Vagina (tissue), 2 donors: ENCODE data around the gene DHX57.

Experiments used
- POLR2A ChIP-seq, 2 donors: fragments of 450-650 bp; IDR thresholded peaks; one replicate each; pipeline ENCODE4 v1.6.1; 2017; ENCODE audit warnings: antibody characterized with exemption in 2 of 2, mild to moderate bottlenecking in 2 of 2, moderate library complexity in 2 of 2
- POLR2AphosphoS5 ChIP-seq, 2 donors: sonication (generic); formaldehyde crosslinking; IDR thresholded peaks; one replicate each; pipeline ENCODE4 v1.9.0; 2017; ENCODE audit warnings: antibody characterized with exemption in 2 of 2, mild to moderate bottlenecking in 2 of 2, low read depth in 1 of 2; ENCODE audit not compliant: insufficient read depth in 1 of 2
- TF ChIP-seq, protein P1 (sequence below), 3 experiments: fragments of 450-650 bp in 2 of 3; fragments of 200-600 bp in 1 of 3; sonication (generic) in 1 of 3; IDR thresholded peaks; one replicate each; pipeline ENCODE4 v1.5.1; 2017 to 2019; ENCODE audit warnings: antibody characterized with exemption in 3 of 3, mild to moderate bottlenecking in 2 of 3, moderate library complexity in 2 of 3

DNA sequence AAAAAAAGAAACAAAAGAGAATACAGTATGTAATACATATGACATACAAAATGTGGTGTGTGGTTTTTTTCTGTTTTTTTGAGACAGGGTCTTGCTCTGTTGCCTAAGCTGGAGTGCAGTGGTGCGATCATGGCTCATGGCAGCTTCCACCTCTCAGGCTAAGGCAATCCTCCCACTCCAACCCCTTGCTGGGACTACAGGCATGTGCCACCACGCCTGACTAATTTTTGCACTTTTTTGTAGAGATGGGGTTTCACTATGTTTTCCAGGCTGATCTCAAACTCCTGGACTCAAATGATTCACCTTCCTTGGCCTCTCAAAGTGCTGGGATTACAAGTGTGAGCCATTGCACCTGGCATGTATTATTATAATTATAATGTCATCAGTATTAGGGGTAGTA, 38.9 kb downstream of the DHX57 start:
- TF ChIP-seq, protein P1, sequence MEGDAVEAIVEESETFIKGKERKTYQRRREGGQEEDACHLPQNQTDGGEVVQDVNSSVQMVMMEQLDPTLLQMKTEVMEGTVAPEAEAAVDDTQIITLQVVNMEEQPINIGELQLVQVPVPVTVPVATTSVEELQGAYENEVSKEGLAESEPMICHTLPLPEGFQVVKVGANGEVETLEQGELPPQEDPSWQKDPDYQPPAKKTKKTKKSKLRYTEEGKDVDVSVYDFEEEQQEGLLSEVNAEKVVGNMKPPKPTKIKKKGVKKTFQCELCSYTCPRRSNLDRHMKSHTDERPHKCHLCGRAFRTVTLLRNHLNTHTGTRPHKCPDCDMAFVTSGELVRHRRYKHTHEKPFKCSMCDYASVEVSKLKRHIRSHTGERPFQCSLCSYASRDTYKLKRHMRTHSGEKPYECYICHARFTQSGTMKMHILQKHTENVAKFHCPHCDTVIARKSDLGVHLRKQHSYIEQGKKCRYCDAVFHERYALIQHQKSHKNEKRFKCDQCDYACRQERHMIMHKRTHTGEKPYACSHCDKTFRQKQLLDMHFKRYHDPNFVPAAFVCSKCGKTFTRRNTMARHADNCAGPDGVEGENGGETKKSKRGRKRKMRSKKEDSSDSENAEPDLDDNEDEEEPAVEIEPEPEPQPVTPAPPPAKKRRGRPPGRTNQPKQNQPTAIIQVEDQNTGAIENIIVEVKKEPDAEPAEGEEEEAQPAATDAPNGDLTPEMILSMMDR (IDR thresholded peaks at IDR 0.05) = no peak
- TF ChIP-seq POLR2A (IDR thresholded peaks at IDR 0.05) = no peak
- no peak for TF ChIP-seq POLR2AphosphoS5 (IDR thresholded peaks at IDR 0.05; ENCODE audit: insufficient read depth in 1 of 2, low read depth in 1 of 2)
